ENCODE measurements around the gene TGFBR3L. TPM values are rescaled to one million over a fixed set of nuclear protein-coding genes. Genes with fewer than 3 reads are reported as not detected.

The TGFBR3L gene
- total and polyA plus RNA-seq, 2 of the 13 experiments (the other 11 are each of a cell fraction or from before 2014, with no cell fraction given): 0.20 to 1.0 TPM

DNA sequence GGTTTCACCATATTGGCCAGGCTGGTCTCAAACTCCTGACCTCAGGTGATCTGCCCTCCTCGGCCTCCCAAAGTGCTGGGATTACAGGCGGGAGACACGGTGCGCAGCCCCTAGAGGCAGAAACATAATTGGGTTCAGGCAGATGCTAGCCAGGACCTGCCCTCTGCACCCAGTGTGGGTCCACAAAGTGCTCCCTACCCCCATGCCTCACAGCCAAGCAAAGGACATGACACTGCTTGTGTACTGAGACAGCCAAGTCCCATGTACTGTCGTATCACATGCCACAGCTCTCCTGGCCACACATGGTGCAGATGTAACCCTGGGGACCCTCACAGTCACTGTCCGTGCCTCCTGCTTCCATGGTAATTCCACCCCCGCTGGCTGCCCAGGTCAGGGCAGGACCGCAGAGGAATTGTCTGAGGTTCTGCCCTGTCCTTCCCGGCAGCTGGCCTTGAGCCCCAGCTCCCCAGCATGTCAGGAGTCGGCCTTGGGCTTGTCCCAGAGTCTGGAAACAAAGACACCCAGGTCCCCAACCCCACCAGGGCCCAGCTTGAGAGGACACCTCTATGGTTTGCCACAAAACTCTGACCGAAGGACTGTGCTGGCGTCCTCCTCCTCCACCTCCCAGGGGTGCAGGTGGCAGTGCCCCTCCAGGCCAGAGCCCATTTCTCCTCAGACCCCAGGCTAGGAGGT lies 48.1 kb upstream of the TGFBR3L start (continued):
- TF ChIP-seq, protein P1, sequence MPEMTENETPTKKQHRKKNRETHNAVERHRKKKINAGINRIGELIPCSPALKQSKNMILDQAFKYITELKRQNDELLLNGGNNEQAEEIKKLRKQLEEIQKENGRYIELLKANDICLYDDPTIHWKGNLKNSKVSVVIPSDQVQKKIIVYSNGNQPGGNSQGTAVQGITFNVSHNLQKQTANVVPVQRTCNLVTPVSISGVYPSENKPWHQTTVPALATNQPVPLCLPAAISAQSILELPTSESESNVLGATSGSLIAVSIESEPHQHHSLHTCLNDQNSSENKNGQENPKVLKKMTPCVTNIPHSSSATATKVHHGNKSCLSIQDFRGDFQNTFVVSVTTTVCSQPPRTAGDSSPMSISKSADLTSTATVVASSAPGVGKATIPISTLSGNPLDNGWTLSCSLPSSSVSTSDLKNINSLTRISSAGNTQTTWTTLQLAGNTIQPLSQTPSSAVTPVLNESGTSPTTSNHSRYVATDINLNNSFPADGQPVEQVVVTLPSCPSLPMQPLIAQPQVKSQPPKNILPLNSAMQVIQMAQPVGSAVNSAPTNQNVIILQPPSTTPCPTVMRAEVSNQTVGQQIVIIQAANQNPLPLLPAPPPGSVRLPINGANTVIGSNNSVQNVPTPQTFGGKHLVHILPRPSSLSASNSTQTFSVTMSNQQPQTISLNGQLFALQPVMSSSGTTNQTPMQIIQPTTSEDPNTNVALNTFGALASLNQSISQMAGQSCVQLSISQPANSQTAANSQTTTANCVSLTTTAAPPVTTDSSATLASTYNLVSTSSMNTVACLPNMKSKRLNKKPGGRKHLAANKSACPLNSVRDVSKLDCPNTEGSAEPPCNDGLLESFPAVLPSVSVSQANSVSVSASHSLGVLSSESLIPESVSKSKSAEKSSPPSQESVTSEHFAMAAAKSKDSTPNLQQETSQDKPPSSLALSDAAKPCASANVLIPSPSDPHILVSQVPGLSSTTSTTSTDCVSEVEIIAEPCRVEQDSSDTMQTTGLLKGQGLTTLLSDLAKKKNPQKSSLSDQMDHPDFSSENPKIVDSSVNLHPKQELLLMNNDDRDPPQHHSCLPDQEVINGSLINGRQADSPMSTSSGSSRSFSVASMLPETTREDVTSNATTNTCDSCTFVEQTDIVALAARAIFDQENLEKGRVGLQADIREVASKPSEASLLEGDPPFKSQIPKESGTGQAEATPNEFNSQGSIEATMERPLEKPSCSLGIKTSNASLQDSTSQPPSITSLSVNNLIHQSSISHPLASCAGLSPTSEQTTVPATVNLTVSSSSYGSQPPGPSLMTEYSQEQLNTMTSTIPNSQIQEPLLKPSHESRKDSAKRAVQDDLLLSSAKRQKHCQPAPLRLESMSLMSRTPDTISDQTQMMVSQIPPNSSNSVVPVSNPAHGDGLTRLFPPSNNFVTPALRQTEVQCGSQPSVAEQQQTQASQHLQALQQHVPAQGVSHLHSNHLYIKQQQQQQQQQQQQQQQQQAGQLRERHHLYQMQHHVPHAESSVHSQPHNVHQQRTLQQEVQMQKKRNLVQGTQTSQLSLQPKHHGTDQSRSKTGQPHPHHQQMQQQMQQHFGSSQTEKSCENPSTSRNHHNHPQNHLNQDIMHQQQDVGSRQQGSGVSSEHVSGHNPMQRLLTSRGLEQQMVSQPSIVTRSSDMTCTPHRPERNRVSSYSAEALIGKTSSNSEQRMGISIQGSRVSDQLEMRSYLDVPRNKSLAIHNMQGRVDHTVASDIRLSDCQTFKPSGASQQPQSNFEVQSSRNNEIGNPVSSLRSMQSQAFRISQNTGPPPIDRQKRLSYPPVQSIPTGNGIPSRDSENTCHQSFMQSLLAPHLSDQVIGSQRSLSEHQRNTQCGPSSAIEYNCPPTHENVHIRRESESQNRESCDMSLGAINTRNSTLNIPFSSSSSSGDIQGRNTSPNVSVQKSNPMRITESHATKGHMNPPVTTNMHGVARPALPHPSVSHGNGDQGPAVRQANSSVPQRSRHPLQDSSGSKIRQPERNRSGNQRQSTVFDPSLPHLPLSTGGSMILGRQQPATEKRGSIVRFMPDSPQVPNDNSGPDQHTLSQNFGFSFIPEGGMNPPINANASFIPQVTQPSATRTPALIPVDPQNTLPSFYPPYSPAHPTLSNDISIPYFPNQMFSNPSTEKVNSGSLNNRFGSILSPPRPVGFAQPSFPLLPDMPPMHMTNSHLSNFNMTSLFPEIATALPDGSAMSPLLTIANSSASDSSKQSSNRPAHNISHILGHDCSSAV (CRISPR knock-in tag; IDR thresholded peaks at IDR 0.05; ENCODE audit: borderline replicate concordance): no peak
- no peak for TF ChIP-seq NBN (conservative IDR thresholded peaks at IDR 0.05)
- no peak for TF ChIP-seq POLR2AphosphoS5 (IDR thresholded peaks at IDR 0.05; ENCODE audit: low read depth, low read length)
- TF ChIP-seq PHF8 (CRISPR knock-in tag; IDR thresholded peaks at IDR 0.05): 0 out of 2 replicates have a peak, but pooled peaks have one; percentile 17
- TF ChIP-seq, protein P2, sequence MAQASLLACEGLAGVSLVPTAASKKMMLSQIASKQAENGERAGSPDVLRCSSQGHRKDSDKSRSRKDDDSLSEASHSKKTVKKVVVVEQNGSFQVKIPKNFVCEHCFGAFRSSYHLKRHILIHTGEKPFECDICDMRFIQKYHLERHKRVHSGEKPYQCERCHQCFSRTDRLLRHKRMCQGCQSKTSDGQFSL (CRISPR knock-in tag; IDR thresholded peaks at IDR 0.05): no peak
- no peak for TF ChIP-seq TGIF2 (CRISPR knock-in tag; IDR thresholded peaks at IDR 0.05)
- no peak for TF ChIP-seq ZNF850 (CRISPR knock-in tag; conservative IDR thresholded peaks at IDR 0.05)
- TF ChIP-seq ZNF432 (CRISPR knock-in tag; IDR thresholded peaks at IDR 0.05; ENCODE audit: borderline replicate concordance): no peak
- TF ChIP-seq, protein P3, sequence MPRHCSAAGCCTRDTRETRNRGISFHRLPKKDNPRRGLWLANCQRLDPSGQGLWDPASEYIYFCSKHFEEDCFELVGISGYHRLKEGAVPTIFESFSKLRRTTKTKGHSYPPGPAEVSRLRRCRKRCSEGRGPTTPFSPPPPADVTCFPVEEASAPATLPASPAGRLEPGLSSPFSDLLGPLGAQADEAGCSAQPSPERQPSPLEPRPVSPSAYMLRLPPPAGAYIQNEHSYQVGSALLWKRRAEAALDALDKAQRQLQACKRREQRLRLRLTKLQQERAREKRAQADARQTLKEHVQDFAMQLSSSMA (CRISPR knock-in tag; IDR thresholded peaks at IDR 0.05): no peak
- TF ChIP-seq PCBP1 (IDR thresholded peaks at IDR 0.05; ENCODE audit: borderline replicate concordance, low read depth, low read length): no peak
- no peak for TF ChIP-seq SNAI1 (CRISPR knock-in tag; IDR thresholded peaks at IDR 0.05; ENCODE audit: borderline replicate concordance)
- TF ChIP-seq RARG (CRISPR knock-in tag; IDR thresholded peaks at IDR 0.05; ENCODE audit: low read depth): no peak
- TF ChIP-seq, protein P4, sequence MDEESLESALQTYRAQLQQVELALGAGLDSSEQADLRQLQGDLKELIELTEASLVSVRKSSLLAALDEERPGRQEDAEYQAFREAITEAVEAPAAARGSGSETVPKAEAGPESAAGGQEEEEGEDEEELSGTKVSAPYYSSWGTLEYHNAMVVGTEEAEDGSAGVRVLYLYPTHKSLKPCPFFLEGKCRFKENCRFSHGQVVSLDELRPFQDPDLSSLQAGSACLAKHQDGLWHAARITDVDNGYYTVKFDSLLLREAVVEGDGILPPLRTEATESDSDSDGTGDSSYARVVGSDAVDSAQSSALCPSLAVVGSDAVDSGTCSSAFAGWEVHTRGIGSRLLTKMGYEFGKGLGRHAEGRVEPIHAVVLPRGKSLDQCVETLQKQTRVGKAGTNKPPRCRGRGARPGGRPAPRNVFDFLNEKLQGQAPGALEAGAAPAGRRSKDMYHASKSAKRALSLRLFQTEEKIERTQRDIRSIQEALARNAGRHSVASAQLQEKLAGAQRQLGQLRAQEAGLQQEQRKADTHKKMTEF (CRISPR knock-in tag; IDR thresholded peaks at IDR 0.05): no peak
- TF ChIP-seq NONO (IDR thresholded peaks at IDR 0.05): no peak
- TF ChIP-seq NONO (CRISPR knock-in tag; conservative IDR thresholded peaks at IDR 0.05): peak; percentile 45; the same call in 1 of the 2 replicates
- no peak for TF ChIP-seq PHB2 (IDR thresholded peaks at IDR 0.05; ENCODE audit: partially characterized antibody)
- TF ChIP-seq NR2F1 (CRISPR knock-in tag; IDR thresholded peaks at IDR 0.05): no peak
- peak; percentile 24 for TF ChIP-seq ZNF883 (CRISPR knock-in tag; IDR thresholded peaks at IDR 0.05; ENCODE audit: not compliant biosample characterization)
- TF ChIP-seq TAF15 (IDR thresholded peaks at IDR 0.05; ENCODE audit: low read depth, low read length, poor library complexity, severe bottlenecking): no peak

All from HepG2 (cell line).